Activated CD8-positive, alpha-beta memory T cell treated with anti-CD3 and anti-CD28 coated beads, Interleukin-2, amount 50 U/mL, for 48 hours (primary cell): ENCODE measurements around the gene SLC15A5.

Source experiments
- DNase-seq: peaks from one replicate; pipeline ENCODE4 v3.0.0-alpha.2; 2020

SLC15A5 gene

DNA sequence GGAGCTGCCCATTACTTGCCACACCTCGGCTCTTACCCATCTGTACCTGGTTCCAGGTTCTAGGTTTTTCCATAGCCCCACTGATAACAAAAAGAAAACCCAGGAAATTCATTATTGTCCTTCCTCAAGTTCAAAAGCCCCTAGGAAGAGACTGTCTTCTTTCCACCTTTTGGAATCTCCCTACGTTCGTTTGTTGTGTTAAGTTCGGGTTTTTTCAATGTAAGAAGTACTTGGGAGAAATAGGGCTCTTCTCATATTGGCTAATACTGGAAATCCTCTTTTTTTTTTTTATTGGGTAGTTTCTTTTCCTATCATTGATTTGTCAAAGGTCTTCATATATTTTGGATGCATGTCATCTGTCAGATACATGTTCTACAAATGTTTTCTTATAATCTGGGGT, 17.3 kb downstream of the SLC15A5 start:
- no peak for DNase-seq

- no peak for DNase-seq
These were observed 18.5 kb downstream of the SLC15A5 start for GRCh38 chr12:16258963-16259362.

- no peak for DNase-seq
These were observed 31.2 kb downstream of the SLC15A5 start for GRCh38 chr12:16246264-16246663.

- DNase-seq, result no peak
These were observed 32.3 kb downstream of the SLC15A5 start for GRCh38 chr12:16245209-16245608.

DNA sequence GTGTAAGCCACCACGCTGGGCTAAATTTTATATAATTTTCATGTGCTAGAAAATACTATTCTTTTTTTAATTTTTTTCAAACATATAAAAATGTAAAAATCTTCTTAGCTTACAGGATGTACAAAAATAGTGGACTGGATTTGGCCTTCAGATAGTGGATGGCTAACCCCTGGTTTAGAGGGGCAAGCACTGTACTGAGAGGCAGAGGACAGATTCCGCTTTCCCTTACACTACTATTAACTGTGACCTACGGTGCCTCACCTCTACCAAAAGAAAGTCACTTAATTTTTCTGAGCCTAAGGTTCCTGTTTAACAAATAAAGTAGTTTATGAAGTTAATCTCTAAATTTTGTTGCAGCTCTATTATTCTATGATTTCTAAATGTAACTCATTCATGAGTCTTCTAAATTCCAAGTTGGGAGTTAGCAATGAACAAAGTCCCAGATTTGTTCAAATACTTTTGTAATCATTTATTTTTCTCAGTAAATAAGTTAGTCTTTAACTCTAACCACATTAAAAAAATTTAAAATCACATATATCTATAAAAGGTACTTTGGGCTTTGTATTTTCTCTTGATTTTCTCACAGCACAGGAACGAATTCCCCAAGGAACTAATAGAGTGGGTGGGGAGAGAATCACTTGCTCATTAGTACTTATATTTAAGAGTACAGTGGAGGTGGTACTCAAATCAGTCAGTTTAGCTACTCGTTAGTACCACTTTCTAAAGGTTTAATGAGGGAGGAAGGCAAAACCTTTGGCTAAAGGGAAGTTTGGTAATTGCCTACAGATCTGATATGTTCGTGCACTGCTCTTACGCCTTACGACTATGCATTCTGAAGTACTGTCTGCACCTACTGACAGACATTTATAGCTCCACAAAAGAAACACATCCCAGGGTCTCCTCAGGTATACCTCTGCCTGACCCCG, 33.7 kb downstream of the SLC15A5 start:
- DNase-seq, result no peak

DNA sequence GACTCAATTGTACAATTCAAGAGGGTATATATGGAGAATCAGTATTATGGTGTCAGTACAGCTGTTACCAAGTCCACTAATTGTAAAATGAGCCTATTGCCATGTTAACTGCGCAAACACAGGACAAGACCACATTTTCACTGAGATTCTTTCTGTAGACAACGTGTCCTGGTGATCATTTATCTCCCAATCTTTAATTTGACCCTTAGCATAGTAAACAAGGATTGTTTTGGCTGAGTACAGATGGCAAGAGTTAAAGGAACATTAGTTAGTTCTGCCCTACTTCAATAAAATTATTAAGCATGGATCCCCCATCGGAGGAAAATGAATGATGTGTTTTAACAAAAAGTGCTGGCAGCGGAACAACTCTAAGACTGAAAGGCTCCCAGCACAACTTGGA, 36.1 kb downstream of the SLC15A5 start:
- DNase-seq, result no peak

GRCh38 chr12:16238661-16239060, 38.8 kb downstream of the SLC15A5 start:
- DNase-seq, result no peak

DNA sequence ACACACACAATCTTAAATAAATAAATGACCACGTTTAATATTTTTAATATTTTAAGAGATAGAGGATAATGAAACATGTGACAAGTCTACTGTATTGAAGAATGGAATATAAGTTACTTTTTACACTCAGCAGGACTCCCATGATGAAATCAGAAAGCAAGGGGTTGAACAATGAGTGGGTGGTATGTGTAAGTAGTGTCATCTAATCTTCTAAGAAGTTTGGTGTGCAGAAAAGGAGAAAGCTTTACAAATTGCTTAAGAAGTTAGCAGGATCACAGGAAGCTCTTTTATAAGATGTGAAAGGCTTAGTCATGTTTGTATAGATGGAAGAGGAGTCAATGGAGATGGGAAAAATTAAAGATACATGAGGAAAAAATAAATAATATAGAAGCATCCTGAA, 47.8 kb downstream of the SLC15A5 start:
- DNase-seq, result no peak

GRCh38 chr12:16228067-16228466, 49.4 kb downstream of the SLC15A5 start:
- no peak for DNase-seq

DNA sequence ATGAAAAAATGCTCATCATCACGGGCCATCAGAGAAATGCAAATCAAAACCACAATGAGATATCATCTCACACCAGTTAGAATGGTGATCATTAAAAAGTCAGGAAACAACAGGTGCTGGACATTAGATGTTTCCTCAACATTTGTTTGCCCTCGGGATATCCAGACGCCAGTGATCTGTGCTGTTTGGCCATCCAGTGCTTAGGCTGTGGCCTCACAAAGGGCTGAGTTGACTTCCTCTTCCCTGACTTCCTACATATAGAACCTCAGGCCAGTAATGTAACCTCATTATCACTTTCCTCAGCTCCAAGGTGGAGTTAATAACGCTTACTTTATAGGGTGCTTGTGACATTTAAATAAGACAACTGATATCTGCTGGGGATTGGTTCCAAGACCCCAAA, 51.8 kb downstream of the SLC15A5 start:
- DNase-seq, result no peak

GRCh38 chr12:16224196-16224595, 53.3 kb downstream of the SLC15A5 start:
- DNase-seq, result no peak

DNA sequence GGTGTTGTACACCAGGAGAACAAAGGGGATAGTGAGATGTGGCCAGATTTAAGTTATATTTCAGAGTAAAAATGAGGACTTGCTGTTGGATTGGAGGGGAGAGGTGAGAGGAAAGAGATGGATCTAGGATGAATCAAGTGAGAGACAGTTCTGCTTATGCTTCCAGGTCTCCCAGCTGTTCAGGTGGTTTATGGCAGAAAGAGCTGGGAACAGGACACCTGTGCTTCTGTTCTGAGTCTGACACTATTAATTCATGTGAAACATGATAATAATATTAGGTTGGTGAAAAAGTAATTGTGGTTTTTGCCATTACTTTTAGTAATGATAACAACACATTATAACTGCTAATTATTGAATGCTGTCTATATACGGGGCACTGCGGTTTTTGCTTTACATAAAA, 55.7 kb downstream of the SLC15A5 start:
- no peak for DNase-seq

DNA sequence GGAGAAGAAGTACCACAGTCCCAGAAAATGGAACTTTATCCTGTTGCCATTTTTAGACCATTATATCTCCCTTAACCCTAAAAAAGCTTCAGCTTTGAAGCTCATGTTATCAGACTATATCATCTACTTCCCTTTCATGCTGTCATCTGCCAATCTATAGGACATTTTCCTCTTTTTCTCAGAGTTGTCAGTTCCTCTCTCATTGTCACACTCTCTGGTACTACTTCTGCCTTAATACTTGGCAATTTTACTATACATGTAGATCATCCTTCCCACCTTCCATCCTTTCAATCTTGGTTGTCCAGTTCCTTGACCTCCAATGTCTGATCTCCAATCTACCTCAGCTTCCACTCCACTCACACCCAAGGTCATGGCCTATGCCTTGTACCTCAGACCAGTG, 57.4 kb downstream of the SLC15A5 start:
- no peak for DNase-seq

- DNase-seq, result no peak
These were observed 58.3 kb downstream of the SLC15A5 start for GRCh38 chr12:16218934-16219751.

DNA sequence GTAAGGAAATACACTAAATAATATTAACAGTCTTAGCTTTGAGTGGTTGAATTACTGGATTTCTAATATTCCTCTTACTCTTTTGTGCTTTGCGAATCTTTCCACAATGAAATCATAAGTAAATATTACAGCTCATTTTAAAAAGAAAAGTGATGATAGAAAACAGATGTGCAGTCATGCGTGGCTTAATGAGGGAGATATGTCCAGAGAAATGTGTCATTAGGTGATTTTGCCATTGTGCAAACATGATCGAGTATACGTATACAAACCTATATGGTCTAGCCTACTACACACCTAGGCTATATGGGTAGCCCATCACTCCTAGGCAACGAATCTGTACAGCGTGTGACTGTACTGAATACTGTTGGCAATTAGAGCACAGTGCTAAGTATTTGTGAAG, 59.3 kb downstream of the SLC15A5 start:
- no peak for DNase-seq

DNA sequence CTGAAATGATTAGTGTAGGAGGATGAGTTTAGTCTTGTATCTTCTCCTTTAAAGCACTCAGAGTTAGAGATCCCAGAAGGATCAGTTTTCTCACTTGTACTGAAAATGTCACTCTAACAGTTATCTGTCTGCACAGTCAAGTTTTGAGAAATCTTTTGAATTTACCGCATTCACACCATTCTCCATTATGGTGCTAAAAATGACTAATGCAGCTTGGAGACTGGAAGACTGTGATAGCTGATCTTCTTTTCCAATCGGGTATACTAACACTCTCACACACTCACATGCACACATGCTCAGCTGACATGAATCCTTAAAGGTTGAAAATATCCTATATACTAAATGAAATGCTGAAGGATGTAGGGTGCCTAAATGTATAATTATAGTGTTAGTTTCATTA, 65.8 kb downstream of the SLC15A5 start:
- DNase-seq, result no peak

DNA sequence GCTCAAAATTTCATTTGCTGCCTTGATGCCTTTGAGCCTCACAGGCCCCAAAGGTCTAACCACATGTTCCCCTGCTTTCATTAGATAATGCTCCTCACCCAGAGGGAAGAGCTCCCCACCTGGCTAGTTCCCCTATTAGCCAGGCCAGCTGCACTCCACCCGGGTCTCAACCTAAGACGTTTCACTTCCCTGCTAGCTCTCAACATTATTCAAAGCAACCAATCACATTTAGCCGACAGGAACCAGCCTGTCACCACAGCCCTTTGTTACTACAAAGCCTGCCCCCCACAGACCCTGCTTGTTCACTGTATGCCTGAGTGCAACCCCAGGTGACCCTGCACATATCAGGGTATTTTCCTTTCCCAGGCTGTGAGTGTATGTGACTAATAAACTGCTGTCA, 78.6 kb downstream of the SLC15A5 start:
- no peak for DNase-seq

DNA sequence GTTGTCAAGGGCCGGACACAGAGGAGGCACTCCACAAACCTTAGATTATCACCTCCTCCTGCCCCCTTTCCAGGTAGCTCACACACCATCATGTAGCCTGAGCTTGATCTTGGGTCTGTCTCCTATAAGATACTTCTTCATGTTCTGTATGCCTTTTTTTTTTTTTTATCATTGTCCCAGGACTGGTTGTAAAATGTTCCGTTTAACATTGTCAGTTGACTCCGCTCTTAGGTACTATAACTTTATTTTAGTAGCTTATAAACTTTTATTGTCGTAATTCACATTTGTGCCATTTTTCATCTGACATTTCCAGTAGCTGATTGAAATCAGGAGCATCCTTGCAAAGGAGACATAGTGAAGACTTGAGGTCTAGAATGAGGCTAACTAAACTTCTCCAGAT, 79.9 kb downstream of the SLC15A5 start:
- DNase-seq, result no peak

- DNase-seq, result no peak
These were observed 87.6 kb downstream of the SLC15A5 start for GRCh38 chr12:16189849-16190248.

GRCh38 chr12:16187660-16188059, 89.8 kb downstream of the SLC15A5 start:
- no peak for DNase-seq

- no peak for DNase-seq
These were observed 92.8 kb downstream of the SLC15A5 start for GRCh38 chr12:16184681-16185080.

DNA sequence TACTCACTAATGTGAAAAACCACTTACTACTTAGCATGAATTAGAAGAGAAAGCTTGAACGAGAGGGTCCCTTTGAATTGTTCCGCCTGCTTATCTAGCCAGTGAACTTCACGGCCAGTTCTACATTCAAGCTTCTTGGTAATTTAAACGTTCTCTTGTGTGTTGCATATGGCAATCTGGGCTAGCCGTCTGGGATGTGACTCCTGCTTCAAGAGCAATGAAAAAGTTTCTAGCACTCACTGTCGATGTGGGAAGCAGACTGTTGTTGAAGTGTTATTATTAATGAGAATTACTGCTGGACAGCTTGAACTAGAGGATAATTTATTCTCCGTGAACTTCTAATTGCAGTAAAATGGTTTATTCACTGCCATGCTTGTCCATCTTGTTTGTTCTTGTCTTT, 93.9 kb downstream of the SLC15A5 start:
- no peak for DNase-seq

GRCh38 chr12:16175840-16176239, 101.6 kb downstream of the SLC15A5 start:
- no peak for DNase-seq

- DNase-seq, result no peak
These were observed 103.2 kb downstream of the SLC15A5 start for GRCh38 chr12:16174282-16174681.
